Smooth muscle cell (in vitro differentiated cells): ENCODE results near the gene CISTR. TPM values are rescaled to one million over a fixed set of nuclear protein-coding genes. Genes with fewer than 3 reads are reported as not detected.

Source experiments
- DNase-seq: peaks from one replicate; lab custom pipeline; 2025; ENCODE audit not compliant: unreplicated experiment; lab: John Stamatoyannopoulos, UW
- H2AFZ ChIP-seq: fragments of 200-600 bp; sonication (generic); 2 replicates; pipeline ENCODE4 v1.6.0; 2016; ENCODE audit warnings: antibody characterized with exemption, low read depth, mild to moderate bottlenecking
- H3F3A ChIP-seq: fragments of 200-600 bp; sonication (generic); 2 replicates; pipeline ENCODE4 v1.6.0; 2017; ENCODE audit warnings: antibody characterized with exemption, low read depth
- H3K27ac ChIP-seq: fragments of 200-600 bp; sonication (generic); 2 replicates; pipeline ENCODE4 v1.5.1; 2016; ENCODE audit warnings: low read depth, mild to moderate bottlenecking
- H3K27me3 ChIP-seq: fragments of 200-600 bp; sonication (generic); 2 replicates; pipeline ENCODE4 v1.6.1; 2016; ENCODE audit warnings: low read depth, mild to moderate bottlenecking
- H3K36me3 ChIP-seq: fragments of 200-600 bp; sonication (generic); 2 replicates; pipeline ENCODE4 v1.5.1; 2016; ENCODE audit warnings: low read depth
- H3K4me1 ChIP-seq: fragments of 200-600 bp; sonication (generic); 2 replicates; pipeline ENCODE4 v1.5.1; 2016; ENCODE audit warnings: low read depth
- H3K4me2 ChIP-seq: fragments of 200-600 bp; sonication (generic); 2 replicates; pipeline ENCODE4 v1.6.0; 2016; ENCODE audit warnings: mild to moderate bottlenecking
- H3K4me3 ChIP-seq: fragments of 200-600 bp; sonication (generic); 2 replicates; pipeline ENCODE4 v1.5.1; 2016; ENCODE audit warnings: mild to moderate bottlenecking
- H3K79me2 ChIP-seq: fragments of 200-600 bp; sonication (generic); 2 replicates; pipeline ENCODE4 v1.6.0; 2016; ENCODE audit warnings: low read depth, mild to moderate bottlenecking
- H3K9ac ChIP-seq: fragments of 200-600 bp; sonication (generic); 2 replicates; pipeline ENCODE4 v1.6.0; 2016; ENCODE audit warnings: low read depth
- H3K9me3 ChIP-seq: fragments of 200-600 bp; sonication (generic); replicated peaks from 2 replicates; pipeline ENCODE4 v1.5.1; 2016; ENCODE audit warnings: low read depth
- H4K20me1 ChIP-seq: fragments of 200-600 bp; sonication (generic); 2 replicates; pipeline ENCODE4 v1.6.0; 2016; ENCODE audit warnings: low read depth
- WGBS: methylation state at CpG from one replicate; pipeline ENCODE4 v1.1.7; 2016; ENCODE audit warnings: low lambda C conversion rate; 5-methylcytosine and 5-hydroxymethylcytosine counted together
- polyA plus RNA-seq: library from polyadenylated mRNA; unstranded; fragments of >200 nt; fragmentation: Nextera tagmentation; extraction: Ambion mirVana; gene quantifications from 2 replicates; pipeline ENCODE4 v1.2.1, GENCODE V29; 2016
- total RNA-seq: library from RNA; depleted of rRNA; stranded (reverse); fragments of >200 nt; gene quantifications from 2 replicates; pipeline ENCODE4 v1.2.3, GENCODE V29; 2014
- TF ChIP-seq, protein P1 (sequence below): fragments of 200-600 bp; sonication (generic); IDR thresholded peaks from 2 replicates; pipeline ENCODE4 v1.5.1; 2017; ENCODE audit warnings: borderline replicate concordance, mild to moderate bottlenecking, antibody characterized with exemption; ENCODE audit not compliant: insufficient read depth, poor library complexity, severe bottlenecking

CISTR gene
- total and polyA plus RNA-seq, 2 experiments from 2014 or later: not detected

- Histone ChIP-seq H2AFZ (no peak overlapping the region), H3K27ac (no peak overlapping the region), H3F3A (no peaks in the 10 kb centered on the region), H3K79me2 (no peaks in the 10 kb centered on the region), H3K36me3 (no peaks in the 10 kb centered on the region), H3K9ac (no peak overlapping the region), H3K4me2 (no peak overlapping the region), H3K4me3 (no peak overlapping the region), H4K20me1 (no peaks in the 10 kb centered on the region), H3K9me3 (no peaks in the 10 kb centered on the region), H3K27me3 (peaks cover 90% of the 10 kb centered on the region), H3K4me1 (no peaks in the 10 kb centered on the region)
- TF ChIP-seq, protein P1, sequence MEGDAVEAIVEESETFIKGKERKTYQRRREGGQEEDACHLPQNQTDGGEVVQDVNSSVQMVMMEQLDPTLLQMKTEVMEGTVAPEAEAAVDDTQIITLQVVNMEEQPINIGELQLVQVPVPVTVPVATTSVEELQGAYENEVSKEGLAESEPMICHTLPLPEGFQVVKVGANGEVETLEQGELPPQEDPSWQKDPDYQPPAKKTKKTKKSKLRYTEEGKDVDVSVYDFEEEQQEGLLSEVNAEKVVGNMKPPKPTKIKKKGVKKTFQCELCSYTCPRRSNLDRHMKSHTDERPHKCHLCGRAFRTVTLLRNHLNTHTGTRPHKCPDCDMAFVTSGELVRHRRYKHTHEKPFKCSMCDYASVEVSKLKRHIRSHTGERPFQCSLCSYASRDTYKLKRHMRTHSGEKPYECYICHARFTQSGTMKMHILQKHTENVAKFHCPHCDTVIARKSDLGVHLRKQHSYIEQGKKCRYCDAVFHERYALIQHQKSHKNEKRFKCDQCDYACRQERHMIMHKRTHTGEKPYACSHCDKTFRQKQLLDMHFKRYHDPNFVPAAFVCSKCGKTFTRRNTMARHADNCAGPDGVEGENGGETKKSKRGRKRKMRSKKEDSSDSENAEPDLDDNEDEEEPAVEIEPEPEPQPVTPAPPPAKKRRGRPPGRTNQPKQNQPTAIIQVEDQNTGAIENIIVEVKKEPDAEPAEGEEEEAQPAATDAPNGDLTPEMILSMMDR: no peak
- 100% methylated on average over 1 of the region's 1 CpG for WGBS
- DNase-seq: no peak
Measured at GRCh38 chr12:53776872-53777271, 25.1 kb upstream of the CISTR start.

- no peak for DNase-seq
- Histone ChIP-seq H3K36me3 (no peaks in the 10 kb centered on the region), H2AFZ (no peak overlapping the region), H4K20me1 (no peaks in the 10 kb centered on the region), H3K27me3 (peaks cover 87% of the 10 kb centered on the region), H3K4me1 (no peaks in the 10 kb centered on the region), H3F3A (no peaks in the 10 kb centered on the region), H3K4me3 (no peak overlapping the region), H3K4me2 (no peak overlapping the region), H3K27ac (no peak overlapping the region), H3K9me3 (no peaks in the 10 kb centered on the region), H3K9ac (no peak overlapping the region), H3K79me2 (no peaks in the 10 kb centered on the region)
- TF ChIP-seq, protein P1: no peak
- 83% methylated on average over 6 of the region's 6 CpGs for WGBS
Measured at GRCh38 chr12:53775478-53776145, 23.8 kb upstream of the CISTR start.

- Histone ChIP-seq H3F3A (no peaks in the 10 kb centered on the region), H3K9ac (no peak overlapping the region), H3K4me3 (no peak overlapping the region), H3K27me3 (peaks cover 77% of the 10 kb centered on the region), H3K4me2 (peak overlapping the region; percentile 24), H3K4me1 (no peaks in the 10 kb centered on the region), H3K27ac (no peak overlapping the region), H4K20me1 (no peaks in the 10 kb centered on the region), H3K79me2 (no peaks in the 10 kb centered on the region), H2AFZ (no peak overlapping the region), H3K9me3 (no peaks in the 10 kb centered on the region), H3K36me3 (no peaks in the 10 kb centered on the region)
- TF ChIP-seq, protein P1: no peak
- no peak for DNase-seq
Measured at GRCh38 chr12:53770281-53770680, 18.5 kb upstream of the CISTR start.

GRCh38 chr12:53768976-53769375 is 17.2 kb upstream of the CISTR start:
- H3K4me2 ChIP-seq: no peak overlapping the region

More at GRCh38 chr12:53768976-53769375, 17.2 kb upstream of the CISTR start:
- Histone ChIP-seq H3K27me3 (peaks cover 84% of the 10 kb centered on the region), H3K36me3 (no peaks in the 10 kb centered on the region), H3K79me2 (no peaks in the 10 kb centered on the region), H3K4me1 (no peaks in the 10 kb centered on the region), H3K27ac (no peak overlapping the region), H3K4me3 (no peak overlapping the region), H4K20me1 (no peaks in the 10 kb centered on the region), H2AFZ (no peak overlapping the region), H3K9ac (no peak overlapping the region), H3K9me3 (no peaks in the 10 kb centered on the region), H3F3A (no peaks in the 10 kb centered on the region)
- DNase-seq: no peak
- WGBS: 76% methylated on average over 5 of the region's 5 CpGs
- TF ChIP-seq, protein P1: no peak
